PC-9 (cell line): ENCODE results near the gene NKAIN2.

ENCODE experiments used
- CTCF ChIP-seq: fragments of 200-600 bp; sonication (generic); conservative IDR thresholded peaks from 2 replicates; pipeline ENCODE4 v1.6.1; 2017; ENCODE audit warnings: mixed run types, antibody characterized with exemption, mild to moderate bottlenecking, moderate library complexity
- EZH2 ChIP-seq: fragments of 200-600 bp; sonication (generic); IDR thresholded peaks from 2 replicates; pipeline ENCODE4 v1.8.0; 2017; ENCODE audit warnings: antibody characterized with exemption, low read depth

- no peak for TF ChIP-seq CTCF
- no peak for TF ChIP-seq EZH2
These were observed 774.1 kb downstream of the NKAIN2 start for GRCh38 chr6:124577734-124578281.
